Common myeloid progenitor, CD34-positive (primary cell): ENCODE results near the gene DPYSL3.

Experiments
- CTCF ChIA-PET: fragments of 350-600 bp; sonication (Branson Sonifier 250); formaldehyde crosslinking; loops from one replicate; lab custom pipeline; 2021; ENCODE audit warnings: antibody characterized with exemption; lab: Charles Lee
- POLR2A ChIA-PET: fragments of 350-600 bp; sonication (Branson Sonifier 250); formaldehyde crosslinking; loops from one replicate; lab custom pipeline; 2021; ENCODE audit warnings: antibody characterized with exemption; lab: Charles Lee
- DNase-seq, 3 donors: peaks; one replicate each; pipeline versions ENCODE4 v3.0.0 to v3.0.0-alpha.2; 2013
- H3K27ac ChIP-seq, 2 experiments: 1 replicate in 1 of 2; 2 replicates in 1 of 2; pipeline ENCODE4 v1.7.0; 2013; ENCODE audit warnings: inconsistent platforms in 2 of 2, low read length in 2 of 2, mild to moderate bottlenecking in 2 of 2, low read depth in 1 of 2, moderate library complexity in 1 of 2; ENCODE audit not compliant: severe bottlenecking in 2 of 2, insufficient read depth in 1 of 2, poor library complexity in 1 of 2
- H3K27me3 ChIP-seq, 5 experiments: replicated peaks in 2 of 5; 1 replicate in 3 of 5; 2 replicates in 2 of 5; pipeline versions ENCODE4 v1.6.1 to v1.7.0; 2013; ENCODE audit warnings: low read length in 4 of 5, mild to moderate bottlenecking in 2 of 5, moderate library complexity in 2 of 5, inconsistent platforms in 1 of 5; ENCODE audit not compliant: insufficient read depth in 5 of 5, control insufficient read depth in 4 of 5
- H3K36me3 ChIP-seq, 4 experiments: 1 replicate in 2 of 4; 2 replicates in 2 of 4; pipeline versions ENCODE4 v1.6.1 to v1.7.0; 2013; ENCODE audit warnings: low read length in 3 of 4, control low read depth in 1 of 4, mild to moderate bottlenecking in 1 of 4; ENCODE audit not compliant: control insufficient read depth in 4 of 4, insufficient read depth in 4 of 4
- H3K4me1 ChIP-seq, 4 experiments: 1 replicate in 3 of 4; 2 replicates in 1 of 4; pipeline versions ENCODE4 v1.6.1 to v1.7.1; 2013; ENCODE audit warnings: low read length in 3 of 4, mild to moderate bottlenecking in 3 of 4, control low read depth in 1 of 4, inconsistent platforms in 1 of 4, moderate library complexity in 1 of 4; ENCODE audit not compliant: control insufficient read depth in 4 of 4, insufficient read depth in 4 of 4; ENCODE audit errors: control extremely low read depth in 1 of 4
- H3K4me3 ChIP-seq, 7 experiments: 1 replicate in 4 of 7; 2 replicates in 3 of 7; pipeline versions ENCODE4 v1.5.1 to v1.7.0; 2013; ENCODE audit warnings: mild to moderate bottlenecking in 7 of 7, low read length in 6 of 7, moderate library complexity in 6 of 7, inconsistent platforms in 2 of 7, low read depth in 2 of 7, control low read depth in 1 of 7; ENCODE audit not compliant: insufficient read depth in 4 of 7, control insufficient read depth in 1 of 7; ENCODE audit errors: extremely low read depth in 1 of 7
- H3K9me3 ChIP-seq, 5 experiments: 1 replicate in 4 of 5; 2 replicates in 1 of 5; pipeline versions ENCODE4 v1.6.1 to v1.7.1; 2013; ENCODE audit warnings: low read length in 4 of 5, mild to moderate bottlenecking in 2 of 5, inconsistent platforms in 1 of 5, low read depth in 1 of 5, moderate library complexity in 1 of 5; ENCODE audit not compliant: control insufficient read depth in 4 of 5, insufficient read depth in 2 of 5; ENCODE audit errors: control extremely low read depth in 1 of 5
- WGBS: methylation state at CpG from one replicate; pipeline ENCODE4 v1.1.5; 2013; ENCODE audit not compliant: insufficient coverage; 5-methylcytosine and 5-hydroxymethylcytosine counted together

DPYSL3 gene

DNA sequence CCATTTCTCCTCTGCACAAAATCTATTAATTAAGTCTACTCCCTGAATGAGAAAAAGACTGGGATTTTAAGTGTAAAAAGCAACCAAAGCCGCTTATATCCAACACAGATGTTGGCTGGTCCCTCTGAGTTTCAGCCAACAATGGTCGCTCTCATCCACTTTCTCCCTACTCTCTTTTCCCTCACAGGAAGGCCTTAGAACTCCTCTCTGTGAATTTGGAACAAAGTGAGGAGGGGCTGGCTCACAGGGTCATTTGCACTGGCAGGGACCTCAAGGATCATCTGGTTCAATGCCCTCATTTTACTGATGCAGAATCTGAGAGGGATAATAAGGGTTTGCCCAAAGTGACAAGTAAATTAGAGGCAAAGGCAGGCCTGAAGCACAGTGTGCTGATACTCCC is 64.0 kb downstream of the DPYSL3 start:
- CTCF ChIA-PET, result interaction anchor here (1.6 kb wide), 1 partner anchor 8 kb away, joined by 5 read pairs; no protein-coding TSS in a partner anchor
- no peaks in the 10 kb centered on the region for H3K36me3 ChIP-seq
- 90% methylated on average over 2 of the region's 2 CpGs for WGBS
- H3K4me1 ChIP-seq, result no peaks in the 10 kb centered on the region
- no peak overlapping the region for H3K27ac ChIP-seq
- peaks cover 0 to 10% (median 0%) of the 10 kb centered on the region in 5 experiments for H3K27me3 ChIP-seq
- no peak overlapping the region for H3K4me3 ChIP-seq
- no peaks in the 10 kb centered on the region for H3K9me3 ChIP-seq
- no peak for DNase-seq
- POLR2A ChIA-PET, result no interaction called here

DNA sequence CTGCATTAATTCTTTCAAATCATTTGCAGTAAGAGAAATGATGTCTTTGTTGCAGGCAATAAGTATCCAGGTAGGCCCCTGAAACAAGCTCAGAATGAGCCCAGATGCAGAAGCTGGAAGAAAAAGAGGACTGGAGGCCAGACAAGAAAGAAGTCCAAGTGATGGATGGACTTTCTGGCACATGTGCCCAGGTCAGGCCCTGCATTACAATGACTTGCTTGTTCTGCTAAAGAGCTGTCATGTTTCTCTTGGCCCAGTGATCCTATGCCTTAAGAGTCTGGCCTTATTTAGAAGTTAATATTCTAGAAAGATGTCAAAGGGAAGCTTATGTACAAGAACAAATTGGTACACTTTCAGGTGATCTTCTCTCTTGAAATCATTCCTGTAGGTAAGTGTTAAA is 64.8 kb downstream of the DPYSL3 start:
- CTCF ChIA-PET, result interaction anchor here (1.2 to 1.6 kb wide), 2 partner anchors 9 to 15 kb away, joined by 3 to 5 read pairs; no protein-coding TSS in a partner anchor

DNA sequence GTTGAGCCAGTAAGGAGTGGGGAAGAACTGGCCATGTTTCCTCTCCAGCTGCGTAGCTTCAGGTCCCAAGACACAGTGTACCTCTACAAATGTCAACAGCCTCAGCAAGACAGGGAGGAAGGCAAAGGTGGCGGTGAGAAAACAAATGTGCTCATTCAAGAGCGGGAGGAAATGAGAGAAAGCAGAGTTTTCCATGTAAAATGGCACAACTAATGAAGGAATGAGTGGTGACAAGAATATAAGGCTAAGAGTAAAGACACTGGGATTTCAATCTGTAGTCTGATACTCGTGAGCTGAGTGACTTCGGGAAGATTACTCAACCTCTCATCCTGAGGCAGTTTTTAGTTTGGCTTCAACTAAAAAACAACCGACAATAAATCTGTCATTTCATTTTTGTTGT is 67.6 kb downstream of the DPYSL3 start:
- Histone ChIP-seq H3K4me3 (no peak overlapping the region), H3K36me3 (no peaks in the 10 kb centered on the region), H3K9me3 (no peaks in the 10 kb centered on the region), H3K27me3 (no peaks in the 10 kb centered on the region), H3K27ac (no peak overlapping the region), H3K4me1 (peaks cover 0 to 16% (median 6%) of the 10 kb centered on the region in 4 experiments)
- ChIA-PET POLR2A (no interaction called here), CTCF (interaction anchor here (0.6 to 2.0 kb wide), 2 partner anchors 116 to 343 kb away, joined by 3 to 5 read pairs; no protein-coding TSS in a partner anchor)
- no peak for DNase-seq
- 91% methylated on average over 5 of the region's 6 CpGs for WGBS

More for the DNA sequence above, 64.8 kb downstream of the DPYSL3 start:
- POLR2A ChIA-PET, result no interaction called here
- Histone ChIP-seq H3K36me3 (no peaks in the 10 kb centered on the region), H3K27ac (no peak overlapping the region), H3K4me1 (no peaks in the 10 kb centered on the region), H3K9me3 (no peaks in the 10 kb centered on the region), H3K4me3 (no peak overlapping the region), H3K27me3 (peaks cover 0 to 5% (median 0%) of the 10 kb centered on the region in 5 experiments)
- no peak for DNase-seq

DNA sequence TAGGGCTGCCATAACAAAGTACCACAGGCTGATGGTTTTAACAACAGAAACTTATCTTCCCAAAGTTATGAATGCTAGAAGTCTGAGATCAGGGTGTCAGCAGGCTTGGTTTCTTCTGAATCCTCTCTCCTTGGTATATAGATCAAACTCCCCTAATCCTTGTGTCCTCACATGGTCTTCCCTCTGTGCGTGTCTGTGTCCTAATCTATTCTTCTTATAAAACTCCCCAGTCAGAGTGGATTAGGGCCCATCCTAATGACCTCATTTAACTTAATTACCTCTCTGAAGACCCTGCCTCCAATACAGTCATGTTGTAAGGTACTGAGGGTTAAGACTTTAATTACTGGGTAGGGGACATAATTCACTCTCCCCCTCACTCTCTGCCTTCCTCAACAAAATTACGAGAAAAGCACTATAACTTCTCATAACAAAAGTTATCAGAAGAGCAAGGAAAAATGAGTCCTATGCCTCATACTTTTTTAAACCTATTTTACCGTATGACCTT is 68.6 kb downstream of the DPYSL3 start:
- 100% methylated on average over 3 of the region's 3 CpGs for WGBS
- Histone ChIP-seq H3K27ac (no peak overlapping the region), H3K36me3 (no peaks in the 10 kb centered on the region), H3K4me3 (no peak overlapping the region), H3K4me1 (peaks cover 2 to 26% (median 14%) of the 10 kb centered on the region in 4 experiments), H3K27me3 (no peaks in the 10 kb centered on the region), H3K9me3 (no peaks in the 10 kb centered on the region)
- ChIA-PET POLR2A (no interaction called here), CTCF (no interaction called here)
- DNase-seq, result no peak

DNA sequence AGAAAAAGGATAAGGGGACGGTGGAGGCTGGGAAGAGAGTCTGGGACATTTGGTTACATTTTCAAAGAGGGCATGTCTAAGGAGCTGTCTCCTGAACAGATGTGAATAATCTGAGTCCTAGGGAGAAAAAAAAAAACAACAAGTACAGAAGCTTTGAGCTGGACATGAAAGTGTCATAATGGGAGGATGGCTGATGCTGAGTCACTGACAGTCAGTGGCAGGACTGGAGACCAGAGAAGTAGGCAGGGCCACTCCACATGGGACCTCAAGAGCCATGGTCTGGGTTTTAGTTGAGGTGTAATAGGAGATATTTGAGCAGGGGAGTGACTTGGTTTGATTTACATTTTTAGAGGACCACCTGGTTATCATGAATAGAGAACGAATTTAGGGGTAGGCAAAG is 70.6 kb downstream of the DPYSL3 start:
- CTCF ChIA-PET, result interaction anchor here (0.9 kb wide), 1 partner anchor 12 kb away, joined by 3 read pairs; no protein-coding TSS in a partner anchor
- 100% methylated on average over 2 of the region's 2 CpGs for WGBS
- Histone ChIP-seq H3K27me3 (no peaks in the 10 kb centered on the region), H3K9me3 (no peaks in the 10 kb centered on the region), H3K27ac (no peak overlapping the region), H3K4me3 (no peak overlapping the region), H3K36me3 (no peaks in the 10 kb centered on the region), H3K4me1 (peaks cover 2 to 31% (median 15%) of the 10 kb centered on the region in 4 experiments)
- DNase-seq, result no peak
- POLR2A ChIA-PET, result no interaction called here

DNA sequence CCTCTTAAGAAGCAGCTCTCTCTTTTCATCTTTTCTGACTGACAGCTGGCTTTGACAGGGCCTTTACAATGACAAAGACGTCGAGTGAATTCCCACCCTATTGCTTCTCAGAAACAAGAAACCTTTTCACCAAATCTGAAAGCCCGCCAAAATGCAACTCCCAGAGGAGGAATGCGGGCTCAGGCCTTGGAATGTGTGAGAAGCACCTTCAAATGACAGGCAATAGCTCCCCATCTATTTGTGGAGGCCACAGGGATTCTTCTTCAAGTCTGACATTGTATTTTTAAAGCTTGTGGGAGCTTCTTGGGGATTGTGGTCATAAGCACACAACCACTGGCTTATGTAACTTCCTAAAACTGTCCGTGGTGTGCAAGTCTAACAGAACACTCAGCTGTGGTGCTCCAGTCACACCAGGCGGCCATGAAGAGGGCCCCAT is 72.7 kb downstream of the DPYSL3 start:
- POLR2A ChIA-PET, result no interaction called here
- H3K9me3 ChIP-seq, result no peaks in the 10 kb centered on the region
- WGBS, result 70% methylated on average over 5 of the region's 6 CpGs
- no peaks in the 10 kb centered on the region for H3K27me3 ChIP-seq
- peaks cover 2 to 31% (median 15%) of the 10 kb centered on the region in 4 experiments for H3K4me1 ChIP-seq
- peak; percentile 27 to 85 (median 81) for DNase-seq
- CTCF ChIA-PET, result interaction anchor here (0.9 to 1.0 kb wide), 2 partner anchors 10 to 117 kb away, joined by 3 read pairs; no protein-coding TSS in a partner anchor
- no peaks in the 10 kb centered on the region for H3K36me3 ChIP-seq
- peak overlapping the region in 1 of 7 experiments; percentile 16 for H3K4me3 ChIP-seq
- no peak overlapping the region for H3K27ac ChIP-seq

DNA sequence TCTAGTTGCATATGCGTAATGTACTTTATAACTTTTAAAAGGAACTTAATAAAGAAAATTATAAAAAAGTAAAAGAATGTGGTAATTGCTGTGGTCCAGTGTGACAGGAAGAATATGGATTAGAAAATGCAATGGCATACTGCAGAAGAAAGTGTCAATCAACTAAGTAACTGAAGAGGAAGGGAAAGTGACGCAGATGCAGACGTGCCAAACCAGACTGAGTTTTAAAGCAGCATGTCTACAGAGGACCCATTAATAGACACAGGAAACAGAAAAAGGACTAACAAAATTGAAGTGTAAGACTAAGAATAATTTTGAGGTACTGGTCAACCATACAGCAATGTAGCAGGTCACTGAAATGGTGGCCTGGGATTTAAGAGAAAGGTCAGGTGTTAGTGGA is 73.3 kb downstream of the DPYSL3 start:
- Histone ChIP-seq H3K36me3 (no peaks in the 10 kb centered on the region), H3K4me1 (peaks cover 2 to 33% (median 15%) of the 10 kb centered on the region in 4 experiments), H3K27ac (no peak overlapping the region), H3K4me3 (no peak overlapping the region), H3K27me3 (no peaks in the 10 kb centered on the region), H3K9me3 (no peaks in the 10 kb centered on the region)
- WGBS, result 28% methylated on average over 2 of the region's 3 CpGs
- DNase-seq, result peak in 2 of 3 donors; percentile 46 to 58
- POLR2A ChIA-PET, result no interaction called here
- CTCF ChIA-PET, result interaction anchor here (1.0 kb wide), 1 partner anchor 116 kb away, joined by 3 read pairs; no protein-coding TSS in a partner anchor
